IMR-90 (cell line): Measurements from ENCODE around the gene BEX3. TPM values are rescaled to one million over a fixed set of nuclear protein-coding genes. Genes with fewer than 3 reads are reported as not detected.
A peak's percentile ranks its signal among the peaks of the same experiment; 100 is the strongest.

Experiments used
- ATAC-seq: fragments of 200-7000 bp; cut with Tn5 transposase; 2 replicates; pipeline ENCODE4 v1.9.1; 2020; ENCODE audit warnings: low read depth, mild to moderate bottlenecking, moderate library complexity
- BruUV-seq: library from RNA; stranded (reverse); fragments of 400-500 nt; replicated peaks from 2 replicates; lab custom pipeline; 2021; lab: Mats Ljungman, UMichigan
- CTCF ChIA-PET: fragments of 300-600 bp; formaldehyde crosslinking; extraction: SDS; loops from one replicate; lab custom pipeline; 2021; ENCODE audit warnings: antibody characterized with exemption; lab: Yijun Ruan, JAX
- POLR2A ChIA-PET: fragments of 300-600 bp; sonication (Branson Sonifier 250); formaldehyde crosslinking; loops from one replicate; lab custom pipeline; 2022; ENCODE audit warnings: antibody characterized with exemption; ENCODE audit not compliant: unreplicated experiment; lab: Charles Lee
- DNase-seq: peaks from one replicate; pipeline ENCODE4 v3.0.0; 2013
- H2AFZ ChIP-seq: replicated peaks from 2 replicates; pipeline ENCODE3; 2013; ENCODE audit warnings: low read length, mild to moderate bottlenecking; ENCODE audit not compliant: poor library complexity
- H2AK5ac ChIP-seq: 2 replicates; pipeline ENCODE4 v1.6.1; 2013; ENCODE audit warnings: low read depth, low read length, inconsistent platforms
- H2AK9ac ChIP-seq: replicated peaks from 2 replicates; pipeline ENCODE3; 2013; ENCODE audit warnings: mild to moderate bottlenecking, low read depth, low read length, moderate library complexity; ENCODE audit not compliant: poor library complexity
- H2BK120ac ChIP-seq: 2 replicates; pipeline ENCODE4 v1.6.1; 2013; ENCODE audit warnings: low read depth, low read length, inconsistent platforms
- H2BK15ac ChIP-seq: 3 replicates; pipeline ENCODE4 v1.6.1; 2013; ENCODE audit warnings: low read depth, low read length, inconsistent platforms
- H2BK20ac ChIP-seq: 2 replicates; pipeline ENCODE4 v1.6.1; 2013; ENCODE audit warnings: low read depth, mild to moderate bottlenecking, inconsistent platforms, low read length, moderate library complexity
- H2BK5ac ChIP-seq: 2 replicates; pipeline ENCODE4 v1.6.1; 2013; ENCODE audit warnings: mild to moderate bottlenecking, low read depth, low read length, inconsistent platforms; ENCODE audit not compliant: poor library complexity, severe bottlenecking
- H3K14ac ChIP-seq: replicated peaks from 2 replicates; pipeline ENCODE4 v1.6.1; 2013; ENCODE audit warnings: low read depth, low read length, inconsistent platforms
- H3K18ac ChIP-seq: 2 replicates; pipeline ENCODE4 v1.6.1; 2013; ENCODE audit warnings: low read depth, low read length, control low read depth
- H3K23ac ChIP-seq: 2 replicates; pipeline ENCODE4 v1.6.1; 2013; ENCODE audit warnings: low read depth, low read length, inconsistent platforms
- H3K27ac ChIP-seq: 2 replicates; pipeline ENCODE4 v1.5.1; 2013; ENCODE audit warnings: mild to moderate bottlenecking, control low read depth, low read length; ENCODE audit not compliant: insufficient read depth
- H3K27me3 ChIP-seq: 2 replicates; pipeline ENCODE4 v1.6.1; 2013; ENCODE audit warnings: low read length; ENCODE audit not compliant: control insufficient read depth, insufficient read depth
- H3K36me3 ChIP-seq: 2 replicates; pipeline ENCODE4 v1.6.1; 2013; ENCODE audit warnings: low read length, mixed read lengths; ENCODE audit not compliant: control insufficient read depth, insufficient read depth
- H3K4ac ChIP-seq: 2 replicates; pipeline ENCODE4 v1.6.1; 2013; ENCODE audit warnings: low read depth, low read length, inconsistent platforms
- H3K4me1 ChIP-seq: 2 replicates; pipeline ENCODE4 v1.6.1; 2013; ENCODE audit warnings: low read length, mixed read lengths; ENCODE audit not compliant: control insufficient read depth, insufficient read depth
- H3K4me2 ChIP-seq: 2 replicates; pipeline ENCODE4 v1.6.1; 2013; ENCODE audit warnings: low read depth, mild to moderate bottlenecking, control low read depth, low read length, moderate library complexity
- H3K4me3 ChIP-seq: 2 replicates; pipeline ENCODE4 v1.5.1; 2013; ENCODE audit warnings: low read depth, mild to moderate bottlenecking, control low read depth, low read length, moderate library complexity; ENCODE audit not compliant: insufficient read depth
- H3K56ac ChIP-seq: 2 replicates; pipeline ENCODE4 v1.6.1; 2013; ENCODE audit warnings: low read length, inconsistent platforms; ENCODE audit not compliant: insufficient read depth; ENCODE audit errors: extremely low read depth
- H3K79me1 ChIP-seq, 2 experiments: 2 replicates each; pipeline ENCODE4 v1.6.1; 2013; ENCODE audit warnings: low read length in 2 of 2, inconsistent platforms in 1 of 2, low read depth in 1 of 2
- H3K9ac ChIP-seq: 2 replicates; pipeline ENCODE4 v1.6.1; 2013; ENCODE audit warnings: low read depth, low read length, control low read depth
- H3K9me1 ChIP-seq: 2 replicates; pipeline ENCODE4 v1.6.1; 2013; ENCODE audit warnings: low read length, inconsistent platforms; ENCODE audit not compliant: insufficient read depth
- H3K9me3 ChIP-seq: 2 replicates; pipeline ENCODE4 v1.6.1; 2013; ENCODE audit warnings: low read length; ENCODE audit not compliant: control insufficient read depth, insufficient read depth
- H4K20me1 ChIP-seq: 2 replicates; pipeline ENCODE4 v1.6.1; 2013; ENCODE audit warnings: low read length, inconsistent platforms; ENCODE audit not compliant: insufficient read depth
- H4K5ac ChIP-seq: 2 replicates; pipeline ENCODE4 v1.6.1; 2013; ENCODE audit warnings: mild to moderate bottlenecking, low read depth, low read length, control low read depth
- H4K8ac ChIP-seq, 2 experiments: 2 replicates each; pipeline ENCODE4 v1.6.1; 2013; ENCODE audit warnings: low read depth in 2 of 2, low read length in 2 of 2, control low read depth in 1 of 2, inconsistent platforms in 1 of 2
- H4K91ac ChIP-seq: 2 replicates; pipeline ENCODE4 v1.6.1; 2013; ENCODE audit warnings: low read depth, low read length, inconsistent platforms; ENCODE audit not compliant: insufficient read depth
- BHLHE40 ChIP-seq: fragments of 150-350 bp; IDR thresholded peaks from 2 replicates; pipeline ENCODE4 v1.6.1; 2016; ENCODE audit warnings: mild to moderate bottlenecking, low read depth, low read length
- dilution Hi-C: fragments of 300-500 bp; cut with HindIII; formaldehyde crosslinking; loops from one replicate; pipeline ENCODE4 v1.14.3; 2018; ENCODE audit warnings: low sequenced_read_pairs; ENCODE audit not compliant: unreplicated experiment
- in situ Hi-C: fragments of 300-500 bp; cut with MboI; formaldehyde crosslinking; loops from 3 replicates; pipeline ENCODE4 v1.14.3; 2019; ENCODE audit warnings: low sequenced_read_pairs, inconsistent platforms, mixed read lengths
- intact Hi-C: fragments of 100-400 bp; cut with micrococcal nuclease; formaldehyde crosslinking; loops from 2 replicates; pipeline ENCODE4 v1.10.0; 2022
- polyA plus RNA-seq, 3 experiments: library from polyadenylated mRNA; depleted of rRNA; stranded (reverse); fragments of >200 nt; gene quantifications; 2 replicates each; pipeline ENCODE4 v1.2.3, GENCODE V29; 2012; ENCODE audit warnings: low replicate concordance in 1 of 3
- total RNA-seq: library from RNA; depleted of rRNA; stranded (reverse); fragments of >200 nt; gene quantifications from 2 replicates; pipeline ENCODE4 v1.2.3, GENCODE V29; 2012
- TF ChIP-seq, protein P1 (sequence below): conservative IDR thresholded peaks from 2 replicates; pipeline ENCODE4 v1.5.1; 2012; ENCODE audit warnings: mild to moderate bottlenecking, low read depth, low read length, improper control_type of control experiment
- TF ChIP-seq, protein P2 (sequence below): fragments of 150-350 bp; IDR thresholded peaks from 2 replicates; pipeline ENCODE4 v1.6.1; 2017; ENCODE audit warnings: mild to moderate bottlenecking, antibody characterized with exemption, low read length, low read depth

Gene BEX3
- total and polyA plus RNA-seq, 2 of the 4 experiments (the other 2 are of a cell fraction), result 114 to 409 TPM

DNA sequence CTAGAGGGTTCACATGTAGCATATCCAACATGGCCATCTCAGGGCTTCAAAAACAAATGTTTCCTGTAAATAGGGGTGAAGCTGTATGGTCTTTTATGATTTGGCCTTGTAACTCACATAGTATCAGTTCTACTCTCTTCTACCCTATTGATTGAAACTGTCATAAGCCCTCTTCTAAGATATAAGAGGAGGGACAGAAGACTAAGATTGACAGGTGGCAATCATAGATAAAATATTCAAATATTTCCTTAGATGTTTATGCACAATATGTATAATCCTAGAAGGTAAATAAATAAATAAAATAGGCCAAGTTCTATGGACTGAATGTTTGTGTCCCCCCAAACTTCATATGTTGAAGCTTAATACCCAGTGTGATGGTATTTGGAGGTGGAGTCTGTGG, 6.9 kb upstream of the BEX3 start:
- H4K91ac ChIP-seq, result no peak overlapping the region
- H3K4me3 ChIP-seq, result no peak overlapping the region
- H3K56ac ChIP-seq, result 0 out of 2 replicates have a peak overlapping the region, but pooled peaks have one; percentile 25
- no peak overlapping the region for H2AFZ ChIP-seq
- dilution Hi-C loops (no loop called here), in situ Hi-C loops (no loop called here), intact Hi-C loops (no loop called here)
- no peaks in the 10 kb centered on the region for H3K9me3 ChIP-seq
- no peak overlapping the region for H3K27ac ChIP-seq
- H3K4me1 ChIP-seq, result peaks cover 6% of the 10 kb centered on the region
- no peak for ATAC-seq
- no peak overlapping the region for H3K4ac ChIP-seq
- H2BK120ac ChIP-seq, result peak overlapping the region; percentile 64
- peak overlapping the region; percentile 57; the same call in 1 of the 3 replicates for H2BK15ac ChIP-seq
- peaks cover 4% of the 10 kb centered on the region for H3K9me1 ChIP-seq
- H3K36me3 ChIP-seq, result no peaks in the 10 kb centered on the region
- ChIA-PET CTCF (no interaction called here), POLR2A (no interaction called here)
- H3K4me2 ChIP-seq, result no peak overlapping the region
- no peak for DNase-seq
- no peaks in the 10 kb centered on the region for H4K20me1 ChIP-seq
- H2AK9ac ChIP-seq, result no peak overlapping the region
- peaks cover 2% of the 10 kb centered on the region; the same call in 1 of the 2 replicates for H3K27me3 ChIP-seq
- H2BK5ac ChIP-seq, result peak overlapping the region; percentile 65
- no peaks in the 10 kb centered on the region for H3K79me1 ChIP-seq
- no peak overlapping the region for H2AK5ac ChIP-seq
- no peak overlapping the region for H3K18ac ChIP-seq
- H3K14ac ChIP-seq, result no peak overlapping the region
- H2BK20ac ChIP-seq, result peak overlapping the region; percentile 84
- H4K8ac ChIP-seq, result no peak overlapping the region
- H3K23ac ChIP-seq, result peak overlapping the region; percentile 39; the same call in 1 of the 2 replicates
- H4K5ac ChIP-seq, result no peak overlapping the region
- TF ChIP-seq, protein P1, sequence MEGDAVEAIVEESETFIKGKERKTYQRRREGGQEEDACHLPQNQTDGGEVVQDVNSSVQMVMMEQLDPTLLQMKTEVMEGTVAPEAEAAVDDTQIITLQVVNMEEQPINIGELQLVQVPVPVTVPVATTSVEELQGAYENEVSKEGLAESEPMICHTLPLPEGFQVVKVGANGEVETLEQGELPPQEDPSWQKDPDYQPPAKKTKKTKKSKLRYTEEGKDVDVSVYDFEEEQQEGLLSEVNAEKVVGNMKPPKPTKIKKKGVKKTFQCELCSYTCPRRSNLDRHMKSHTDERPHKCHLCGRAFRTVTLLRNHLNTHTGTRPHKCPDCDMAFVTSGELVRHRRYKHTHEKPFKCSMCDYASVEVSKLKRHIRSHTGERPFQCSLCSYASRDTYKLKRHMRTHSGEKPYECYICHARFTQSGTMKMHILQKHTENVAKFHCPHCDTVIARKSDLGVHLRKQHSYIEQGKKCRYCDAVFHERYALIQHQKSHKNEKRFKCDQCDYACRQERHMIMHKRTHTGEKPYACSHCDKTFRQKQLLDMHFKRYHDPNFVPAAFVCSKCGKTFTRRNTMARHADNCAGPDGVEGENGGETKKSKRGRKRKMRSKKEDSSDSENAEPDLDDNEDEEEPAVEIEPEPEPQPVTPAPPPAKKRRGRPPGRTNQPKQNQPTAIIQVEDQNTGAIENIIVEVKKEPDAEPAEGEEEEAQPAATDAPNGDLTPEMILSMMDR, result no peak
- no peak for TF ChIP-seq BHLHE40
- TF ChIP-seq, protein P2, sequence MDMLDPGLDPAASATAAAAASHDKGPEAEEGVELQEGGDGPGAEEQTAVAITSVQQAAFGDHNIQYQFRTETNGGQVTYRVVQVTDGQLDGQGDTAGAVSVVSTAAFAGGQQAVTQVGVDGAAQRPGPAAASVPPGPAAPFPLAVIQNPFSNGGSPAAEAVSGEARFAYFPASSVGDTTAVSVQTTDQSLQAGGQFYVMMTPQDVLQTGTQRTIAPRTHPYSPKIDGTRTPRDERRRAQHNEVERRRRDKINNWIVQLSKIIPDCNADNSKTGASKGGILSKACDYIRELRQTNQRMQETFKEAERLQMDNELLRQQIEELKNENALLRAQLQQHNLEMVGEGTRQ, result no peak
- no peak overlapping the region for H3K9ac ChIP-seq
- no TSS peak for BruUV-seq
